ENCODE measurements around the gene WASL.

DNA sequence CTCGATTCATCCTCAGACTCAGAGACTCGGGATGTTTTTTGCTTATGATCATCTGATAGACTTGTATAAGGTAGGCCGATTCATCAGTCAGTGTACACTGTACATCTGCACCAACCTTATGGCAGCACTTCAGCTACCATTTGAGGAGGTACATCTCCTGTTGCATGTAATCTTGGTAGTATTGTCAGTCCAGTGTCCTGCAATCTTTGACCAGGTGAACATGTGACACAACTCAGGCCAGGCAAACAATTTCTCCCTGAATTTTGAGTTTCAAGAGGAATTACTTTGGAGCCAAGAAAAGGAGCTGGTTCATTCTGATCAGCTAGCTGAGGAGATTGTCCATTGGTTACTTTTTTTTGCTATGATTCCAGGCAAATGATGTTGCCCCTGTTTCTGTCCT is 19.7 kb upstream of the WASL start:
- TF ChIP-seq, protein P1, sequence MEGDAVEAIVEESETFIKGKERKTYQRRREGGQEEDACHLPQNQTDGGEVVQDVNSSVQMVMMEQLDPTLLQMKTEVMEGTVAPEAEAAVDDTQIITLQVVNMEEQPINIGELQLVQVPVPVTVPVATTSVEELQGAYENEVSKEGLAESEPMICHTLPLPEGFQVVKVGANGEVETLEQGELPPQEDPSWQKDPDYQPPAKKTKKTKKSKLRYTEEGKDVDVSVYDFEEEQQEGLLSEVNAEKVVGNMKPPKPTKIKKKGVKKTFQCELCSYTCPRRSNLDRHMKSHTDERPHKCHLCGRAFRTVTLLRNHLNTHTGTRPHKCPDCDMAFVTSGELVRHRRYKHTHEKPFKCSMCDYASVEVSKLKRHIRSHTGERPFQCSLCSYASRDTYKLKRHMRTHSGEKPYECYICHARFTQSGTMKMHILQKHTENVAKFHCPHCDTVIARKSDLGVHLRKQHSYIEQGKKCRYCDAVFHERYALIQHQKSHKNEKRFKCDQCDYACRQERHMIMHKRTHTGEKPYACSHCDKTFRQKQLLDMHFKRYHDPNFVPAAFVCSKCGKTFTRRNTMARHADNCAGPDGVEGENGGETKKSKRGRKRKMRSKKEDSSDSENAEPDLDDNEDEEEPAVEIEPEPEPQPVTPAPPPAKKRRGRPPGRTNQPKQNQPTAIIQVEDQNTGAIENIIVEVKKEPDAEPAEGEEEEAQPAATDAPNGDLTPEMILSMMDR (IDR thresholded peaks at IDR 0.05) = no peak
- TF ChIP-seq POLR2A (IDR thresholded peaks at IDR 0.05) = no peak

All from testis (tissue), 2 donors.